Lower leg skin (tissue), 3 donors: ENCODE data around the gene RAB17.

Source experiments
- CTCF ChIP-seq, 3 donors: fragments of 450-650 bp; IDR thresholded peaks; one replicate each; pipeline ENCODE4 v1.5.1; 2016; ENCODE audit warnings: antibody characterized with exemption in 3 of 3, mild to moderate bottlenecking in 3 of 3, moderate library complexity in 2 of 3
- POLR2A ChIP-seq, 2 donors: fragments of 450-650 bp; IDR thresholded peaks; one replicate each; pipeline ENCODE4 v1.6.1; 2016 to 2017; ENCODE audit warnings: antibody characterized with exemption in 2 of 2, mild to moderate bottlenecking in 1 of 2, moderate library complexity in 1 of 2

GRCh38 chr2:237581326-237581725 is 9.2 kb downstream of the RAB17 start:
- no peak for TF ChIP-seq CTCF (IDR thresholded peaks at IDR 0.05)
- TF ChIP-seq POLR2A (IDR thresholded peaks at IDR 0.05), result no peak
